Trophoblast cell (in vitro differentiated cells and primary cell): ENCODE measurements around the gene AK4.
"Not testable (repeated sequence)": the region's sequence is repeated elsewhere in the genome, so short reads cannot be mapped to it uniquely, and the experiment has no call there.

ENCODE experiments used
- DNase-seq, 2 donors: peaks; one replicate each; pipeline ENCODE4 v3.0.0-alpha.2; 2016
- H2AFZ ChIP-seq: 2 replicates; pipeline ENCODE4 v1.6.1; 2013; ENCODE audit warnings: low read length, moderate library complexity, mild to moderate bottlenecking; ENCODE audit not compliant: insufficient read depth, poor library complexity
- H2AK5ac ChIP-seq: 2 replicates; pipeline ENCODE4 v1.6.1; 2013; ENCODE audit warnings: mild to moderate bottlenecking, low read length
- H2BK120ac ChIP-seq: 2 replicates; pipeline ENCODE4 v1.6.1; 2013; ENCODE audit warnings: low read length, mild to moderate bottlenecking, moderate library complexity; ENCODE audit not compliant: insufficient read depth, poor library complexity
- H2BK12ac ChIP-seq: 2 replicates; pipeline ENCODE4 v1.6.1; 2013; ENCODE audit warnings: mild to moderate bottlenecking, low read length, moderate library complexity
- H2BK5ac ChIP-seq: 2 replicates; pipeline ENCODE4 v1.6.1; 2013; ENCODE audit warnings: low read length, low read depth, moderate library complexity, mild to moderate bottlenecking; ENCODE audit not compliant: poor library complexity
- H3K14ac ChIP-seq: 2 replicates; pipeline ENCODE4 v1.6.1; 2013; ENCODE audit warnings: mild to moderate bottlenecking, low read length
- H3K18ac ChIP-seq: 2 replicates; pipeline ENCODE4 v1.6.1; 2013; ENCODE audit warnings: mild to moderate bottlenecking, low read length
- H3K23ac ChIP-seq: 2 replicates; pipeline ENCODE4 v1.6.1; 2013; ENCODE audit warnings: low read length
- H3K27ac ChIP-seq: 2 replicates; pipeline ENCODE4 v1.5.1; 2013; ENCODE audit warnings: low read depth, mild to moderate bottlenecking, inconsistent platforms, low read length, moderate library complexity
- H3K27me3 ChIP-seq: 2 replicates; pipeline ENCODE4 v1.6.1; 2013; ENCODE audit warnings: inconsistent platforms, mild to moderate bottlenecking, low read length, moderate library complexity; ENCODE audit not compliant: insufficient read depth
- H3K36me3 ChIP-seq, 2 experiments: 1 replicate in 1 of 2; 2 replicates in 1 of 2; pipeline ENCODE4 v1.6.1; 2013; ENCODE audit warnings: low read length in 2 of 2, mild to moderate bottlenecking in 2 of 2, moderate library complexity in 1 of 2; ENCODE audit not compliant: insufficient read depth in 2 of 2, control insufficient read depth in 1 of 2
- H3K4ac ChIP-seq: 2 replicates; pipeline ENCODE4 v1.6.1; 2013; ENCODE audit warnings: low read depth, mild to moderate bottlenecking, low read length, moderate library complexity
- H3K4me1 ChIP-seq, 2 experiments: 1 replicate in 1 of 2; 2 replicates in 1 of 2; pipeline ENCODE4 v1.6.1; 2013; ENCODE audit warnings: low read length in 2 of 2, mild to moderate bottlenecking in 2 of 2, moderate library complexity in 1 of 2; ENCODE audit not compliant: insufficient read depth in 2 of 2, control insufficient read depth in 1 of 2
- H3K4me2 ChIP-seq: 2 replicates; pipeline ENCODE4 v1.6.1; 2013; ENCODE audit warnings: inconsistent platforms, mild to moderate bottlenecking, low read length, moderate library complexity
- H3K4me3 ChIP-seq: 2 replicates; pipeline ENCODE4 v1.5.1; 2013; ENCODE audit warnings: mild to moderate bottlenecking, low read depth, low read length, inconsistent platforms
- H3K79me1 ChIP-seq: one replicate; pipeline ENCODE4 v1.6.1; 2013; ENCODE audit warnings: low read length
- H3K79me2 ChIP-seq: 2 replicates; pipeline ENCODE4 v1.6.1; 2013; ENCODE audit warnings: low read length, mild to moderate bottlenecking; ENCODE audit not compliant: control insufficient read depth, insufficient read depth, poor library complexity
- H3K9ac ChIP-seq: 2 replicates; pipeline ENCODE4 v1.6.1; 2013; ENCODE audit warnings: mild to moderate bottlenecking, low read length
- H3K9me3 ChIP-seq: 2 replicates; pipeline ENCODE4 v1.6.1; 2013; ENCODE audit warnings: low read depth, mild to moderate bottlenecking, control low read depth, inconsistent platforms, low read length; ENCODE audit not compliant: insufficient read depth
- H4K12ac ChIP-seq: 2 replicates; pipeline ENCODE4 v1.6.1; 2013; ENCODE audit warnings: low read depth, mild to moderate bottlenecking, low read length, moderate library complexity
- H4K8ac ChIP-seq: 2 replicates; pipeline ENCODE4 v1.6.1; 2013; ENCODE audit warnings: low read depth, mild to moderate bottlenecking, low read length, moderate library complexity
- H4K91ac ChIP-seq: one replicate; pipeline ENCODE4 v1.6.1; 2013; ENCODE audit warnings: low read depth, mild to moderate bottlenecking, low read length, moderate library complexity
- WGBS: extraction: QIAGEN DNeasy Blood & Tissue Kit; methylation state at CpG from one replicate; pipeline ENCODE4 v1.1.7; 2013; ENCODE audit warnings: missing lambda C conversion rate; ENCODE audit not compliant: insufficient read length, insufficient coverage; ENCODE audit errors: extremely low coverage; 5-methylcytosine and 5-hydroxymethylcytosine counted together

The AK4 gene

GRCh38 chr1:65114322-65114721, 33.7 kb upstream of the AK4 start:
- no peaks in the 10 kb centered on the region for H3K4me1 ChIP-seq
- H3K27me3 ChIP-seq = peaks cover 3% of the 10 kb centered on the region
- H4K8ac ChIP-seq = no peak overlapping the region
- H3K79me1 ChIP-seq = no peaks in the 10 kb centered on the region
- H3K79me2 ChIP-seq = no peaks in the 10 kb centered on the region
- H2AFZ ChIP-seq = no peak overlapping the region
- no peak overlapping the region for H3K4me2 ChIP-seq
- no peaks in the 10 kb centered on the region for H3K9me3 ChIP-seq
- H3K36me3 ChIP-seq = no peaks in the 10 kb centered on the region
- H3K4me3 ChIP-seq = no peak overlapping the region
- H3K9ac ChIP-seq = no peak overlapping the region
- H3K27ac ChIP-seq = no peak overlapping the region
- H2BK120ac ChIP-seq = no peak overlapping the region
- no peak overlapping the region for H4K12ac ChIP-seq
- no CpG with 5 or more reads among the region's 4 CpGs for WGBS
- H3K23ac ChIP-seq = no peak overlapping the region
- no peak overlapping the region for H3K18ac ChIP-seq
- H3K14ac ChIP-seq = no peak overlapping the region
- no peak for DNase-seq
- no peak overlapping the region for H2BK5ac ChIP-seq
- H2AK5ac ChIP-seq = no peak overlapping the region
- H2BK12ac ChIP-seq = no peak overlapping the region
- H3K4ac ChIP-seq = no peak overlapping the region
- no peak overlapping the region for H4K91ac ChIP-seq

GRCh38 chr1:65119951-65120350, 28.1 kb upstream of the AK4 start:
- no peak overlapping the region for H3K23ac ChIP-seq
- no peak overlapping the region for H4K91ac ChIP-seq
- H3K79me2 ChIP-seq = no peaks in the 10 kb centered on the region
- WGBS = no CpG with 5 or more reads among the region's 4 CpGs
- H3K27me3 ChIP-seq = no peaks in the 10 kb centered on the region
- no peak overlapping the region for H2AK5ac ChIP-seq
- no peak overlapping the region for H3K27ac ChIP-seq
- no peaks in the 10 kb centered on the region for H3K4me1 ChIP-seq
- H3K4me2 ChIP-seq = no peak overlapping the region
- no peak overlapping the region for H3K18ac ChIP-seq
- H2AFZ ChIP-seq = no peak overlapping the region
- H2BK12ac ChIP-seq = no peak overlapping the region
- no peak overlapping the region for H3K14ac ChIP-seq
- no peak overlapping the region for H3K4ac ChIP-seq
- peak in 1 of 2 donors; percentile 55 for DNase-seq
- H4K8ac ChIP-seq = no peak overlapping the region
- no peak overlapping the region for H3K9ac ChIP-seq
- H3K79me1 ChIP-seq = no peaks in the 10 kb centered on the region
- no peaks in the 10 kb centered on the region for H3K9me3 ChIP-seq
- H3K4me3 ChIP-seq = no peak overlapping the region
- H2BK5ac ChIP-seq = no peak overlapping the region
- no peaks in the 10 kb centered on the region for H3K36me3 ChIP-seq
- no peak overlapping the region for H2BK120ac ChIP-seq
- H4K12ac ChIP-seq = no peak overlapping the region

GRCh38 chr1:65129104-65129503, 18.9 kb upstream of the AK4 start:
- not testable (repeated sequence) for H3K79me1 ChIP-seq, H3K14ac ChIP-seq, H3K79me2 ChIP-seq, H3K27me3 ChIP-seq, H2AK5ac ChIP-seq, H2BK5ac ChIP-seq, H2BK12ac ChIP-seq, H4K91ac ChIP-seq, H3K4me2 ChIP-seq, H3K9me3 ChIP-seq, H3K18ac ChIP-seq, H2AFZ ChIP-seq, H3K27ac ChIP-seq, H3K4me3 ChIP-seq, H3K36me3 ChIP-seq, H3K9ac ChIP-seq, H2BK120ac ChIP-seq, H4K8ac ChIP-seq, H3K4me1 ChIP-seq, DNase-seq, H3K4ac ChIP-seq, H3K23ac ChIP-seq, H4K12ac ChIP-seq
- no CpG with 5 or more reads among the region's 4 CpGs for WGBS

- Histone ChIP-seq H3K4me2 (no peak overlapping the region), H2AK5ac (no peak overlapping the region), H3K23ac (no peak overlapping the region), H2BK5ac (no peak overlapping the region), H4K8ac (no peak overlapping the region), H3K14ac (no peak overlapping the region), H2BK120ac (no peak overlapping the region), H3K4me1 (no peaks in the 10 kb centered on the region), H3K18ac (no peak overlapping the region), H3K79me2 (no peaks in the 10 kb centered on the region), H3K4ac (no peak overlapping the region), H3K36me3 (no peaks in the 10 kb centered on the region), H3K79me1 (no peaks in the 10 kb centered on the region), H2AFZ (no peak overlapping the region), H3K9me3 (no peaks in the 10 kb centered on the region), H4K12ac (no peak overlapping the region), H3K9ac (no peak overlapping the region), H2BK12ac (no peak overlapping the region), H3K27me3 (no peaks in the 10 kb centered on the region), H4K91ac (no peak overlapping the region), H3K27ac (no peak overlapping the region), H3K4me3 (no peak overlapping the region)
- no peak for DNase-seq
- WGBS = no CpG with 5 or more reads among the region's 1 CpG
Measured at GRCh38 chr1:65138524-65138923, 9.5 kb upstream of the AK4 start.
